ENCODE data around the gene AKAP6.
"Not testable (repeated sequence)": the region's sequence is repeated elsewhere in the genome, so short reads cannot be mapped to it uniquely, and the experiment has no call there.

Gene AKAP6

GRCh38 chr14:32764131-32764530, 435.0 kb downstream of the AKAP6 start:
- no peak overlapping the region for H3K27ac ChIP-seq (ENCODE audit: low read depth in 2 of 2, low read length in 2 of 2)
- H3K36me3 ChIP-seq (ENCODE audit: control insufficient read depth in 2 of 2, insufficient read depth in 2 of 2, low read length in 2 of 2), result no peaks in the 10 kb centered on the region
- no peaks in the 10 kb centered on the region for H3K27me3 ChIP-seq (ENCODE audit: control insufficient read depth in 2 of 2, insufficient read depth in 2 of 2, low read length in 2 of 2)
- no peaks in the 10 kb centered on the region for H3K4me1 ChIP-seq (ENCODE audit: control insufficient read depth in 2 of 2, insufficient read depth in 2 of 2, low read length in 2 of 2)
- H3K9ac ChIP-seq (ENCODE audit: low read depth in 1 of 2, low read length in 2 of 2), result no peak overlapping the region
- no peak overlapping the region for H3K4me3 ChIP-seq (ENCODE audit: low read length in 2 of 2)
- H3K9me3 ChIP-seq (ENCODE audit: control insufficient read depth in 2 of 2, low read length in 2 of 2), result no peaks in the 10 kb centered on the region

GRCh38 chr14:32770422-32770821, 441.3 kb downstream of the AKAP6 start:
- Histone ChIP-seq H3K27me3 (ENCODE audit: control insufficient read depth in 2 of 2, insufficient read depth in 2 of 2, low read length in 2 of 2) (no peaks in the 10 kb centered on the region), H3K9me3 (ENCODE audit: control insufficient read depth in 2 of 2, low read length in 2 of 2) (no peaks in the 10 kb centered on the region), H3K4me1 (ENCODE audit: control insufficient read depth in 2 of 2, insufficient read depth in 2 of 2, low read length in 2 of 2) (no peaks in the 10 kb centered on the region), H3K9ac (ENCODE audit: low read depth in 1 of 2, low read length in 2 of 2) (no peak overlapping the region), H3K36me3 (ENCODE audit: control insufficient read depth in 2 of 2, insufficient read depth in 2 of 2, low read length in 2 of 2) (no peaks in the 10 kb centered on the region), H3K4me3 (ENCODE audit: low read length in 2 of 2) (no peak overlapping the region), H3K27ac (ENCODE audit: low read depth in 2 of 2, low read length in 2 of 2) (no peak overlapping the region)

GRCh38 chr14:32774214-32774613, 445.1 kb downstream of the AKAP6 start:
- Histone ChIP-seq H3K4me3 (ENCODE audit: low read length in 2 of 2) (no peak overlapping the region), H3K36me3 (ENCODE audit: control insufficient read depth in 2 of 2, insufficient read depth in 2 of 2, low read length in 2 of 2) (no peaks in the 10 kb centered on the region), H3K9ac (ENCODE audit: low read depth in 1 of 2, low read length in 2 of 2) (no peak overlapping the region), H3K9me3 (ENCODE audit: control insufficient read depth in 2 of 2, low read length in 2 of 2) (no peaks in the 10 kb centered on the region), H3K27ac (ENCODE audit: low read depth in 2 of 2, low read length in 2 of 2) (no peak overlapping the region), H3K27me3 (ENCODE audit: control insufficient read depth in 2 of 2, insufficient read depth in 2 of 2, low read length in 2 of 2) (no peaks in the 10 kb centered on the region), H3K4me1 (ENCODE audit: control insufficient read depth in 2 of 2, insufficient read depth in 2 of 2, low read length in 2 of 2) (no peaks in the 10 kb centered on the region)

- no peak overlapping the region for H3K27ac ChIP-seq (ENCODE audit: low read depth in 2 of 2, low read length in 2 of 2)
- H3K9ac ChIP-seq (ENCODE audit: low read depth in 1 of 2, low read length in 2 of 2), result no peak overlapping the region
- H3K27me3 ChIP-seq (ENCODE audit: control insufficient read depth in 2 of 2, insufficient read depth in 2 of 2, low read length in 2 of 2), result no peaks in the 10 kb centered on the region
- H3K4me3 ChIP-seq (ENCODE audit: low read length in 2 of 2), result no peak overlapping the region
- H3K36me3 ChIP-seq (ENCODE audit: control insufficient read depth in 2 of 2, insufficient read depth in 2 of 2, low read length in 2 of 2), result no peaks in the 10 kb centered on the region
- H3K9me3 ChIP-seq (ENCODE audit: control insufficient read depth in 2 of 2, low read length in 2 of 2), result no peaks in the 10 kb centered on the region
- no peaks in the 10 kb centered on the region for H3K4me1 ChIP-seq (ENCODE audit: control insufficient read depth in 2 of 2, insufficient read depth in 2 of 2, low read length in 2 of 2)
Measured at GRCh38 chr14:32779840-32780239, 450.7 kb downstream of the AKAP6 start.

GRCh38 chr14:32784405-32784804, 455.3 kb downstream of the AKAP6 start:
- Histone ChIP-seq H3K9ac (ENCODE audit: low read depth in 1 of 2, low read length in 2 of 2) (no peak overlapping the region), H3K27me3 (ENCODE audit: control insufficient read depth in 2 of 2, insufficient read depth in 2 of 2, low read length in 2 of 2) (no peaks in the 10 kb centered on the region), H3K4me1 (ENCODE audit: control insufficient read depth in 2 of 2, insufficient read depth in 2 of 2, low read length in 2 of 2) (no peaks in the 10 kb centered on the region), H3K4me3 (ENCODE audit: low read length in 2 of 2) (no peak overlapping the region), H3K27ac (ENCODE audit: low read depth in 2 of 2, low read length in 2 of 2) (no peak overlapping the region), H3K36me3 (ENCODE audit: control insufficient read depth in 2 of 2, insufficient read depth in 2 of 2, low read length in 2 of 2) (no peaks in the 10 kb centered on the region), H3K9me3 (ENCODE audit: control insufficient read depth in 2 of 2, low read length in 2 of 2) (no peaks in the 10 kb centered on the region)

- Histone ChIP-seq H3K27me3 (ENCODE audit: control insufficient read depth in 2 of 2, insufficient read depth in 2 of 2, low read length in 2 of 2) (no peaks in the 10 kb centered on the region), H3K27ac (ENCODE audit: low read depth in 2 of 2, low read length in 2 of 2) (no peak overlapping the region), H3K4me3 (ENCODE audit: low read length in 2 of 2) (no peak overlapping the region), H3K9ac (ENCODE audit: low read depth in 1 of 2, low read length in 2 of 2) (no peak overlapping the region), H3K4me1 (ENCODE audit: control insufficient read depth in 2 of 2, insufficient read depth in 2 of 2, low read length in 2 of 2) (no peaks in the 10 kb centered on the region), H3K9me3 (ENCODE audit: control insufficient read depth in 2 of 2, low read length in 2 of 2) (no peaks in the 10 kb centered on the region), H3K36me3 (ENCODE audit: control insufficient read depth in 2 of 2, insufficient read depth in 2 of 2, low read length in 2 of 2) (no peaks in the 10 kb centered on the region)
Measured at GRCh38 chr14:32785585-32785984, 456.5 kb downstream of the AKAP6 start.

GRCh38 chr14:32786886-32787285, 457.8 kb downstream of the AKAP6 start:
- Histone ChIP-seq H3K4me1 (ENCODE audit: control insufficient read depth in 2 of 2, insufficient read depth in 2 of 2, low read length in 2 of 2) (no peaks in the 10 kb centered on the region), H3K36me3 (ENCODE audit: control insufficient read depth in 2 of 2, insufficient read depth in 2 of 2, low read length in 2 of 2) (no peaks in the 10 kb centered on the region), H3K9ac (ENCODE audit: low read depth in 1 of 2, low read length in 2 of 2) (no peak overlapping the region), H3K27me3 (ENCODE audit: control insufficient read depth in 2 of 2, insufficient read depth in 2 of 2, low read length in 2 of 2) (no peaks in the 10 kb centered on the region), H3K9me3 (ENCODE audit: control insufficient read depth in 2 of 2, low read length in 2 of 2) (no peaks in the 10 kb centered on the region), H3K27ac (ENCODE audit: low read depth in 2 of 2, low read length in 2 of 2) (no peak overlapping the region), H3K4me3 (ENCODE audit: low read length in 2 of 2) (no peak overlapping the region)

- not testable (repeated sequence) for H3K9me3 ChIP-seq (ENCODE audit: control insufficient read depth in 2 of 2, low read length in 2 of 2); H3K27ac ChIP-seq (ENCODE audit: low read depth in 2 of 2, low read length in 2 of 2); H3K27me3 ChIP-seq (ENCODE audit: control insufficient read depth in 2 of 2, insufficient read depth in 2 of 2, low read length in 2 of 2); H3K4me1 ChIP-seq (ENCODE audit: control insufficient read depth in 2 of 2, insufficient read depth in 2 of 2, low read length in 2 of 2); H3K4me3 ChIP-seq (ENCODE audit: low read length in 2 of 2); H3K36me3 ChIP-seq (ENCODE audit: control insufficient read depth in 2 of 2, insufficient read depth in 2 of 2, low read length in 2 of 2); H3K9ac ChIP-seq (ENCODE audit: low read depth in 1 of 2, low read length in 2 of 2)
Measured at GRCh38 chr14:32793033-32793432, 463.9 kb downstream of the AKAP6 start.

- Histone ChIP-seq H3K4me3 (ENCODE audit: low read length in 2 of 2) (no peak overlapping the region), H3K9ac (ENCODE audit: low read depth in 1 of 2, low read length in 2 of 2) (no peak overlapping the region), H3K27me3 (ENCODE audit: control insufficient read depth in 2 of 2, insufficient read depth in 2 of 2, low read length in 2 of 2) (no peaks in the 10 kb centered on the region), H3K9me3 (ENCODE audit: control insufficient read depth in 2 of 2, low read length in 2 of 2) (no peaks in the 10 kb centered on the region), H3K4me1 (ENCODE audit: control insufficient read depth in 2 of 2, insufficient read depth in 2 of 2, low read length in 2 of 2) (no peaks in the 10 kb centered on the region), H3K36me3 (ENCODE audit: control insufficient read depth in 2 of 2, insufficient read depth in 2 of 2, low read length in 2 of 2) (no peaks in the 10 kb centered on the region), H3K27ac (ENCODE audit: low read depth in 2 of 2, low read length in 2 of 2) (no peak overlapping the region)
Measured at GRCh38 chr14:32800320-32800719, 471.2 kb downstream of the AKAP6 start.

- no peaks in the 10 kb centered on the region for H3K9me3 ChIP-seq (ENCODE audit: control insufficient read depth in 2 of 2, low read length in 2 of 2)
- no peaks in the 10 kb centered on the region for H3K4me1 ChIP-seq (ENCODE audit: control insufficient read depth in 2 of 2, insufficient read depth in 2 of 2, low read length in 2 of 2)
- H3K27ac ChIP-seq (ENCODE audit: low read depth in 2 of 2, low read length in 2 of 2), result no peak overlapping the region
- no peak overlapping the region for H3K9ac ChIP-seq (ENCODE audit: low read depth in 1 of 2, low read length in 2 of 2)
- H3K36me3 ChIP-seq (ENCODE audit: control insufficient read depth in 2 of 2, insufficient read depth in 2 of 2, low read length in 2 of 2), result no peaks in the 10 kb centered on the region
- H3K4me3 ChIP-seq (ENCODE audit: low read length in 2 of 2), result no peak overlapping the region
- no peaks in the 10 kb centered on the region for H3K27me3 ChIP-seq (ENCODE audit: control insufficient read depth in 2 of 2, insufficient read depth in 2 of 2, low read length in 2 of 2)
Measured at GRCh38 chr14:32802295-32802694, 473.2 kb downstream of the AKAP6 start.

- H3K9me3 ChIP-seq (ENCODE audit: control insufficient read depth in 2 of 2, low read length in 2 of 2), result no peaks in the 10 kb centered on the region
- H3K4me1 ChIP-seq (ENCODE audit: control insufficient read depth in 2 of 2, insufficient read depth in 2 of 2, low read length in 2 of 2), result no peaks in the 10 kb centered on the region
- no peak overlapping the region for H3K9ac ChIP-seq (ENCODE audit: low read depth in 1 of 2, low read length in 2 of 2)
- no peak overlapping the region for H3K4me3 ChIP-seq (ENCODE audit: low read length in 2 of 2)
- H3K27ac ChIP-seq (ENCODE audit: low read depth in 2 of 2, low read length in 2 of 2), result no peak overlapping the region
- no peaks in the 10 kb centered on the region for H3K27me3 ChIP-seq (ENCODE audit: control insufficient read depth in 2 of 2, insufficient read depth in 2 of 2, low read length in 2 of 2)
- H3K36me3 ChIP-seq (ENCODE audit: control insufficient read depth in 2 of 2, insufficient read depth in 2 of 2, low read length in 2 of 2), result no peaks in the 10 kb centered on the region
Measured at GRCh38 chr14:32805979-32806378, 476.9 kb downstream of the AKAP6 start.

All from mucosa of rectum (tissue), 2 donors.